HG03442 (cell line): Measurements from ENCODE around the gene NGEF.

Experiments
- ATAC-seq: cut with Tn5 transposase; IDR thresholded peaks from one replicate; pipeline ENCODE4 v1.9.1; 2021; ENCODE audit warnings: mild to moderate bottlenecking, moderate library complexity; ENCODE audit not compliant: unreplicated experiment

NGEF gene

DNA sequence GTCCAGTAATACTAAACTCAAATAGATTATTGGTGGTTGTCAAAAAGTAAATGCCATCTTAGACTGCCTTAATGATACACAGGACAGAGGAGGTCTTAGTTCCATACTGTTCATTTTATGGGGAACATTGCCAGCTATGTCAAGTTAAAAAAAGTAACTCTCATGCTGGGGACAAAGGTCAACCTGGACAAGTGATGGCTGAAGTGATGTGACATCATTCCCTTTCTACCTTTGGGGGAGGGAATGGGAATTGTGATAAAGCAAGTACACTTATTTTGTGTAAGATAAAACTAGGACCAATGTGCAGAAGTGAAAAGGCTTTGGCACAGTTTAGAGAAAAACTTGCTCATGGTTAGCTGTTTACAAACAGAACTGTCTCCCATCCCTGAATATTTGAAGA lies 167.0 kb downstream of the NGEF start:
- ATAC-seq, result no peak

DNA sequence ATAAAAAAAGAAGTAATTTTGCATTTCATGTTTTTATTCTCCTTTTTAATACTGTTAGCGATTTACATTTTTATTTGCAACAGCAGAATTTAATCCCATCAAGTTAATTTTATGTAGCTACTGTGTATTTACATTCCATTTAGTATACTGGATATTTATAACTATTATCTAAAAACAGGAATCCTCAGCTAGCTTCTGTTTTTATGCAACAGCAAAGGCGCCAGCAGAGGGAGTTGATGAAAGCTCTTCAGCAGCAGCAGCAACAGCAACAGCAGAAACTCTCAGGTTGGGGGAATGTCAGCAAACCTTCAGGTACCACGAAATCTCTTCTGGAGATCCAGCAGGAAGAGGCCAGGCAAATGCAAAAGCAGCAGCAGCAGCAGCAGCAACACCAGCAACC lies 169.2 kb downstream of the NGEF start:
- ATAC-seq, result no peak

DNA sequence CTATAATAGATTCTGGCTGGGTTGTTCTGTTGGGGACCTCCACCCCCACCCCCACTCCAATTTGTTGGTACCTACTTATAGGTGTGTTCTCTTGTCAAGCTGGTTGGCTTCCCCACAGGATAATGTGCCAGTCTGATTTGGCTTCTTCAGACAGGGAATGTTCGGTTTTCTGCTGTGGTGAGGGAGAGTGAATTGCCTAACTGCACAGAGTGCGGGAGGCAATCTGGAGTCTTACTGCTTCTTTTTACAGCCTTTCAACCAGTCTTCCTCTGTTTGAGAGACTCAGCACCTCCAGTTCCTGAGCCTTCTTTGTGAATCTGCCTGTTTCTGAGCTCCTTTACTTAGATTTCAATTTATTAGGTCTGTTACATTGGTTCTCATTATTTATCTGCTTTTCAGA lies 170.4 kb downstream of the NGEF start:
- ATAC-seq, result no peak

- ATAC-seq, result no peak
Measured at GRCh38 chr2:232839411-232840079, 173.5 kb downstream of the NGEF start.

DNA sequence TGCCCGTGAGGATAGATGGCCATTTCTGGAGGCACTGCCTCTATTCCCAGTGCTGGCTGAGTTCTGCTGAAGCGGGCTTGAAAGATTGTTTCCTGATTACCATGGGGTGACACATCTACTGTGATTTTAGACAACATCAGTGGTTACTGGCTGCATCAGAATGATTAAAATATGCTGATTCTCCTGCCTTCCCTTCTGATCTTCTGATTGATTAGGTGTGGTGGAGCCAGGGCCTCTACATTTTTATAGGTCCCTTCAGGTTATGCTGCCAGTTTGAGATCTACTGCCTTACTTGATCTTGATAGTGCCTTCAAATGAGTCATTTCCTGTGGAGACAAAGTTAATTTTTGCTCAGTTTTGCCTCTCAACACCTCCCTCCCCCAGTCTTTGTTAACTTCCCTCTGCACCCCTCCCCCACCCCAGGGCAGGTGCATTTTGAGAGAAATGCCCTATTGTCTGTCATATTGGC lies 174.6 kb downstream of the NGEF start:
- peak; percentile 49 for ATAC-seq

- ATAC-seq, result no peak
Measured at GRCh38 chr2:232836934-232837333, 176.1 kb downstream of the NGEF start.

DNA sequence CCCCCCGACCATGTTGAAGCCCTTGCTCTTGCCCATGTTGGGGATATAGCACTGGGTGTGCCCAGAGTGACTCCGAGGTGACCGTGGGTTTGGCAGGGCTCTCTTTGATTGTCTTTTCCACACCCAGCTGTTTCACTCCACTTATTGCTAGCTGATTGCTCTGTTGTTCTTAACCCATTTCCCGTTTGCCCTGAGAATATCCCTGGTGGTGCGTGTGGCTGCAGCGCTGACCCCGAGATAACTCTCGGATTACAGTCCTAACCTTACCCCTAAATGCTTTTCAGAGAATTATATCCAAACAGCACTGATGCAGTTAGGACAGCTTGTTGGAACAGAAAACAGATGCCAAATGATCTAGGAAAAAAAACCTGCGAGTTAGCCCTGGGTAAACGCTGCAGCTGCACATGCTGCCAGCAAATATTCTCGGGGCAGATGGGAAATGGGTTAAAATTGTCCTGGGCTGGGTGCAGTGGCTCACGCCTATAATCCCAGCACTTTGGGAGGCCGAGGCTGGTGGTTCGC lies 177.3 kb downstream of the NGEF start:
- no peak for ATAC-seq

GRCh38 chr2:232833830-232834229 lies 179.2 kb downstream of the NGEF start:
- ATAC-seq, result no peak

GRCh38 chr2:232831496-232831895 lies 181.6 kb downstream of the NGEF start:
- ATAC-seq, result no peak

DNA sequence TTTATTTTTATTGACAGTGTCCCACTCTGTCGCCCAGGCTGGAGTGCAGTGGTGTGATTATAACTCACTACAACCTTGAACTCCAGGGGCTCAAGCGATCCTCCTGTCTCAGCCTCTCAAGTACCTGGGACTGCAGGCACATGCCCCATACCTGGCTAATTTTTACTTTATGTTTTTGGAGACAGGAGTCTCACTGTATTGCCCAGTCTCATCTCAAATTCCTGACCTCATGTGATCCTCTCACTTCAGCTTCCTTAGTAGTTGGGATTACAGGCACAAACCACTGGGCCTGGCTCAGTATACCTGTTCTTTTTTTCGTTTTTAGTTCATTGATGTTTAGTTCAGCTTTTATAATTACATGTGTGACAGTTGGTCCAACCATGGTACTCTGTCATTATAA lies 183.1 kb downstream of the NGEF start:
- ATAC-seq, result no peak
